Peyer's patch (tissue), 4 donors: Measurements from ENCODE around the gene DISC1.
"Not testable (repeated sequence)": the region's sequence is repeated elsewhere in the genome, so short reads cannot be mapped to it uniquely, and the experiment has no call there.

Experiments
- CTCF ChIP-seq, 6 experiments: fragments of 450-650 bp in 4 of 6; fragments of 200-600 bp in 2 of 6; sonication (generic) in 1 of 6; IDR thresholded peaks; one replicate each; pipeline ENCODE4 v1.5.1; 2017 to 2019; ENCODE audit warnings: antibody characterized with exemption in 6 of 6, mild to moderate bottlenecking in 3 of 6, moderate library complexity in 1 of 6
- POLR2A ChIP-seq, 2 donors: fragments of 450-650 bp; IDR thresholded peaks; one replicate each; pipeline ENCODE4 v1.5.1; 2017; ENCODE audit warnings: antibody characterized with exemption in 2 of 2, mild to moderate bottlenecking in 2 of 2, moderate library complexity in 2 of 2

GRCh38 chr1:231642061-231642460 lies 15.5 kb downstream of the DISC1 start:
- not testable (repeated sequence) for TF ChIP-seq POLR2A, CTCF (IDR thresholded peaks at IDR 0.05)
